ENCODE results near the gene TOPAZ1.
"Not testable (repeated sequence)": the region's sequence is repeated elsewhere in the genome, so short reads cannot be mapped to it uniquely, and the experiment has no call there.

TOPAZ1 gene

GRCh38 chr3:44343421-44343820 lies 101.7 kb downstream of the TOPAZ1 start:
- no peak for TF ChIP-seq CTCF (IDR thresholded peaks at IDR 0.05; ENCODE audit: borderline replicate concordance, insufficient read depth, low read depth, low read length)
- no peak overlapping the region for H3K4me3 ChIP-seq (ENCODE audit: low read depth, low read length)

- H3K4me3 ChIP-seq (ENCODE audit: low read depth, low read length) = not testable (repeated sequence)
Observed at GRCh38 chr3:44346590-44346989, 104.9 kb downstream of the TOPAZ1 start.

GRCh38 chr3:44348993-44349392 lies 107.3 kb downstream of the TOPAZ1 start:
- TF ChIP-seq CTCF (IDR thresholded peaks at IDR 0.05; ENCODE audit: borderline replicate concordance, insufficient read depth, low read depth, low read length) = no peak
- no peak overlapping the region for H3K4me3 ChIP-seq (ENCODE audit: low read depth, low read length)

- no peak overlapping the region for H3K4me3 ChIP-seq (ENCODE audit: low read depth, low read length)
Observed at GRCh38 chr3:44353355-44353924, 111.8 kb downstream of the TOPAZ1 start.

GRCh38 chr3:44355362-44356033 lies 113.8 kb downstream of the TOPAZ1 start:
- TF ChIP-seq CTCF (IDR thresholded peaks at IDR 0.05; ENCODE audit: borderline replicate concordance, insufficient read depth, low read depth, low read length) = no peak
- no peak overlapping the region for H3K4me3 ChIP-seq (ENCODE audit: low read depth, low read length)

More at GRCh38 chr3:44353355-44353924, 111.8 kb downstream of the TOPAZ1 start:
- no peak for TF ChIP-seq CTCF (IDR thresholded peaks at IDR 0.05; ENCODE audit: borderline replicate concordance, insufficient read depth, low read depth, low read length)

- H3K4me3 ChIP-seq (ENCODE audit: low read depth, low read length) = no peak overlapping the region
- no peak for TF ChIP-seq CTCF (IDR thresholded peaks at IDR 0.05; ENCODE audit: borderline replicate concordance, insufficient read depth, low read depth, low read length)
Observed at GRCh38 chr3:44359146-44359751, 117.6 kb downstream of the TOPAZ1 start.

- TF ChIP-seq CTCF (IDR thresholded peaks at IDR 0.05; ENCODE audit: borderline replicate concordance, insufficient read depth, low read depth, low read length) = no peak
- H3K4me3 ChIP-seq (ENCODE audit: low read depth, low read length) = no peak overlapping the region
Observed at GRCh38 chr3:44363591-44363990, 121.9 kb downstream of the TOPAZ1 start.
